H1 (cell line): Measurements from ENCODE around the gene INSM2. TPM values are rescaled to one million over a fixed set of nuclear protein-coding genes. Genes with fewer than 3 reads are reported as not detected.

Experiments used
- CTCF ChIA-PET: fragments of 300-600 bp; sonication (Branson Sonifier 250); formaldehyde crosslinking; loops from one replicate; lab custom pipeline; 2021; ENCODE audit not compliant: partially characterized antibody; lab: Charles Lee
- POLR2A ChIA-PET: fragments of 300-600 bp; sonication (Branson Sonifier 250); formaldehyde crosslinking; loops from one replicate; lab custom pipeline; 2021; ENCODE audit warnings: inconsistent platforms; ENCODE audit not compliant: partially characterized antibody; lab: Charles Lee
- DNase-seq, 2 experiments: peaks; one replicate each; pipeline versions ENCODE4 v3.0.0 to v3.0.0-alpha.2; 2010 to 2022; ENCODE audit warnings: low spot score in 2 of 2, low read depth in 1 of 2, mixed read lengths in 1 of 2
- FAIRE-seq: peaks from 2 replicates; lab custom pipeline; 2011; peaks lifted over from hg19 to GRCh38; lab: Jason Lieb, UNC
- H2AFZ ChIP-seq: 2 replicates; pipeline ENCODE4 v1.8.1; 2012; ENCODE audit warnings: low read length, inconsistent platforms
- H2AK5ac ChIP-seq: 2 replicates; pipeline ENCODE4 v1.6.1; 2013; ENCODE audit warnings: low read depth, low read length
- H2BK120ac ChIP-seq: replicated peaks from 2 replicates; pipeline ENCODE3; 2013; ENCODE audit warnings: low read depth, low read length, inconsistent platforms
- H2BK12ac ChIP-seq: 2 replicates; pipeline ENCODE4 v1.6.1; 2013; ENCODE audit warnings: low read depth, low read length
- H2BK15ac ChIP-seq: 2 replicates; pipeline ENCODE4 v1.6.1; 2013; ENCODE audit warnings: low read length
- H2BK20ac ChIP-seq: 2 replicates; pipeline ENCODE4 v1.6.1; 2013; ENCODE audit warnings: low read length
- H2BK5ac ChIP-seq: 2 replicates; pipeline ENCODE4 v1.6.1; 2013; ENCODE audit warnings: low read depth, low read length
- H3K14ac ChIP-seq: 2 replicates; pipeline ENCODE4 v1.6.1; 2013; ENCODE audit warnings: inconsistent platforms; ENCODE audit not compliant: insufficient read length
- H3K18ac ChIP-seq: 2 replicates; pipeline ENCODE4 v1.6.1; 2013; ENCODE audit warnings: low read length; ENCODE audit errors: extremely low read depth
- H3K23ac ChIP-seq: 2 replicates; pipeline ENCODE4 v1.6.1; 2013; ENCODE audit warnings: inconsistent platforms; ENCODE audit not compliant: insufficient read length
- H3K23me2 ChIP-seq: 2 replicates; pipeline ENCODE4 v1.6.1; 2013; ENCODE audit warnings: low read depth, low read length
- H3K27ac ChIP-seq: 2 replicates; pipeline ENCODE4 v1.6.1; 2011; ENCODE audit warnings: low read depth, low read length, inconsistent platforms
- H3K27me3 ChIP-seq, 4 experiments: replicated peaks in 1 of 4; 1 replicate in 1 of 4; 2 replicates in 3 of 4; pipeline versions ENCODE4 v1.6.1 to v1.8.1; 2011 to 2013; ENCODE audit warnings: low read length in 3 of 4, mild to moderate bottlenecking in 3 of 4, inconsistent platforms in 2 of 4, mixed read lengths in 2 of 4, moderate library complexity in 1 of 4; ENCODE audit not compliant: control insufficient read depth in 3 of 4, insufficient read depth in 3 of 4; ENCODE audit errors: extremely low read depth in 1 of 4
- H3K36me3 ChIP-seq, 4 experiments: 2 replicates each; pipeline versions ENCODE4 v1.6.1 to v1.8.1; 2011 to 2013; ENCODE audit warnings: mild to moderate bottlenecking in 4 of 4, low read length in 3 of 4, moderate library complexity in 2 of 4, control low read depth in 1 of 4, inconsistent platforms in 1 of 4; ENCODE audit not compliant: insufficient read depth in 4 of 4, control insufficient read depth in 2 of 4
- H3K4ac ChIP-seq: replicated peaks from 2 replicates; pipeline ENCODE3; 2013; ENCODE audit warnings: low read length, low read depth, mixed read lengths, inconsistent platforms; ENCODE audit not compliant: insufficient read length
- H3K4me1 ChIP-seq, 4 experiments: replicated peaks in 1 of 4; 1 replicate in 1 of 4; 2 replicates in 3 of 4; pipeline versions ENCODE4 v1.6.1 to v1.8.1; 2011 to 2013; ENCODE audit warnings: low read length in 3 of 4, inconsistent platforms in 2 of 4, mixed read lengths in 1 of 4; ENCODE audit not compliant: insufficient read depth in 4 of 4, control insufficient read depth in 3 of 4
- H3K4me2 ChIP-seq, 2 experiments: 2 replicates each; pipeline versions ENCODE4 v1.6.1 to v1.8.1; 2011 to 2013; ENCODE audit warnings: low read depth in 2 of 2, low read length in 2 of 2, control low read depth in 1 of 2, inconsistent platforms in 1 of 2, mild to moderate bottlenecking in 1 of 2; ENCODE audit not compliant: insufficient read depth in 1 of 2
- H3K4me3 ChIP-seq, 4 experiments: fragments of 200-600, 300-600 bp in 1 of 4; sonication (generic), shearing (Covaris generic), sonication (Bioruptor Twin) in 1 of 4; 2 replicates each; pipeline versions ENCODE4 v1.5.1 to v1.8.1; 2011 to 2016; ENCODE audit warnings: low read length in 4 of 4, low read depth in 3 of 4, control low read depth in 2 of 4, inconsistent platforms in 2 of 4, mild to moderate bottlenecking in 2 of 4, mixed read lengths in 1 of 4, moderate library complexity in 1 of 4; ENCODE audit not compliant: insufficient read depth in 2 of 4; ENCODE audit errors: extremely low read depth in 1 of 4
- H3K56ac ChIP-seq: replicated peaks from 2 replicates; pipeline ENCODE3; 2013; ENCODE audit warnings: low read depth, mild to moderate bottlenecking, mixed read lengths, low read length, inconsistent platforms; ENCODE audit not compliant: insufficient read length
- H3K79me1 ChIP-seq: 2 replicates; pipeline ENCODE4 v1.6.1; 2013; ENCODE audit warnings: low read depth, low read length, control low read depth
- H3K79me2 ChIP-seq, 2 experiments: 2 replicates each; pipeline versions ENCODE4 v1.6.1 to v1.8.1; 2012 to 2013; ENCODE audit warnings: low read length in 2 of 2, mild to moderate bottlenecking in 2 of 2, inconsistent platforms in 1 of 2; ENCODE audit not compliant: insufficient read depth in 2 of 2, control insufficient read depth in 1 of 2
- H3K9ac ChIP-seq, 4 experiments: replicated peaks in 1 of 4; 1 replicate in 1 of 4; 2 replicates in 3 of 4; pipeline versions ENCODE4 v1.6.1 to v1.8.1; 2011 to 2013; ENCODE audit warnings: low read depth in 3 of 4, low read length in 3 of 4, control low read depth in 2 of 4, mild to moderate bottlenecking in 2 of 4, moderate library complexity in 2 of 4, inconsistent platforms in 1 of 4; ENCODE audit errors: extremely low read depth in 1 of 4
- H3K9me3 ChIP-seq, 2 experiments: 2 replicates each; pipeline versions ENCODE4 v1.6.1 to v1.8.1; 2012 to 2013; ENCODE audit warnings: mild to moderate bottlenecking in 2 of 2, moderate library complexity in 2 of 2, control low read depth in 1 of 2, inconsistent platforms in 1 of 2, low read depth in 1 of 2, low read length in 1 of 2, mixed read lengths in 1 of 2; ENCODE audit not compliant: insufficient read depth in 2 of 2
- H4K20me1 ChIP-seq, 2 experiments: replicated peaks in 1 of 2; 2 replicates each; pipeline versions ENCODE3 to v1.8.1; 2011 to 2013; ENCODE audit warnings: inconsistent platforms in 2 of 2, low read length in 2 of 2, mild to moderate bottlenecking in 1 of 2; ENCODE audit not compliant: insufficient read depth in 2 of 2, control insufficient read depth in 1 of 2
- H4K5ac ChIP-seq: 2 replicates; pipeline ENCODE4 v1.6.1; 2013; ENCODE audit warnings: low read length, low read depth, mixed read lengths, inconsistent platforms; ENCODE audit not compliant: insufficient read length
- H4K8ac ChIP-seq: 2 replicates; pipeline ENCODE4 v1.8.0; 2013; ENCODE audit warnings: mild to moderate bottlenecking, moderate library complexity, low read length, inconsistent platforms; ENCODE audit not compliant: insufficient read depth; ENCODE audit errors: extremely low read depth
- H4K91ac ChIP-seq: replicated peaks from 2 replicates; pipeline ENCODE3; 2013; ENCODE audit warnings: low read length, mixed read lengths, inconsistent platforms; ENCODE audit not compliant: insufficient read length
- BCL11A ChIP-seq, 2 experiments: IDR thresholded peaks; one replicate each; pipeline ENCODE4 v1.6.1; 2011; ENCODE audit warnings: low read depth in 2 of 2, low read length in 2 of 2, mild to moderate bottlenecking in 2 of 2
- BRCA1 ChIP-seq: IDR thresholded peaks from 2 replicates; pipeline ENCODE4 v1.6.1; 2012; ENCODE audit warnings: low read depth, low read length, improper control_type of control experiment
- CBX8 ChIP-seq: fragments of 300-800, 300-1000 bp; sonication (generic); IDR thresholded peaks from 2 replicates; pipeline ENCODE4 v1.7.1; 2016; ENCODE audit warnings: low read depth, low read length, borderline replicate concordance
- CTBP2 ChIP-seq: IDR thresholded peaks from 2 replicates; pipeline ENCODE4 v1.7.0; 2011; ENCODE audit warnings: borderline replicate concordance, mild to moderate bottlenecking, moderate library complexity, mixed read lengths, low read length; ENCODE audit not compliant: insufficient read depth, insufficient read length
- JUN ChIP-seq: IDR thresholded peaks from 2 replicates; pipeline ENCODE4 v1.6.1; 2011; ENCODE audit warnings: low read depth, mild to moderate bottlenecking, improper control_type of control experiment, low read length
- KDM1A ChIP-seq: fragments of 200-600, 300-600 bp; sonication (generic); IDR thresholded peaks from 2 replicates; pipeline ENCODE4 v1.7.1; 2016; ENCODE audit warnings: mild to moderate bottlenecking, low read length, borderline replicate concordance
- NANOG ChIP-seq: IDR thresholded peaks from 2 replicates; pipeline ENCODE4 v1.6.1; 2011; ENCODE audit warnings: low read length, low read depth, mild to moderate bottlenecking, inconsistent platforms; ENCODE audit not compliant: insufficient read depth, poor library complexity, severe bottlenecking
- PHF8 ChIP-seq: fragments of 200-600 bp; sonication (generic); conservative IDR thresholded peaks from 2 replicates; pipeline ENCODE4 v1.7.1; 2012; ENCODE audit warnings: low read depth, mild to moderate bottlenecking, inconsistent platforms, low read length, moderate library complexity
- RBBP5 ChIP-seq: IDR thresholded peaks from 2 replicates; pipeline ENCODE4 v1.7.1; 2012; ENCODE audit warnings: low read depth, mild to moderate bottlenecking, inconsistent platforms, low read length, moderate library complexity, borderline replicate concordance
- RFX5 ChIP-seq: IDR thresholded peaks from 2 replicates; pipeline ENCODE4 v1.6.1; 2011; ENCODE audit warnings: low read depth, low read length, improper control_type of control experiment, borderline replicate concordance
- RNF2 ChIP-seq: fragments of 200-900, 300-1000 bp; sonication (generic); IDR thresholded peaks from 2 replicates; pipeline ENCODE4 v1.7.1; 2016; ENCODE audit warnings: borderline replicate concordance, low read depth, mild to moderate bottlenecking, antibody characterized with exemption, low read length; ENCODE audit not compliant: poor library complexity, severe bottlenecking; ENCODE audit errors: missing control alignments
- SP1 ChIP-seq: IDR thresholded peaks from 2 replicates; pipeline ENCODE4 v1.6.1; 2011; ENCODE audit warnings: low read depth, low read length
- USF2 ChIP-seq: IDR thresholded peaks from 2 replicates; pipeline ENCODE4 v1.6.1; 2011; ENCODE audit warnings: low read length, improper control_type of control experiment
- WGBS, 2 experiments: shearing (Covaris generic) in 1 of 2; methylation state at CpG; one replicate each; pipeline versions ENCODE4 v1.1.6 to v1.1.7; 2013 to 2015; ENCODE audit warnings: low lambda C conversion rate in 2 of 2, mixed read lengths in 2 of 2, inconsistent platforms in 1 of 2, low coverage in 1 of 2, missing lambda C conversion rate in 1 of 2; ENCODE audit not compliant: insufficient replicate concordance in 2 of 2, insufficient coverage in 1 of 2, insufficient read length in 1 of 2; ENCODE audit errors: extremely low coverage in 1 of 2, missing lambda C conversion rate in 1 of 2; 5-methylcytosine and 5-hydroxymethylcytosine counted together
- polyA plus RNA-seq, 7 experiments: library from polyadenylated mRNA; depleted of rRNA in 3 of 7; stranded (reverse) in 5 of 7; unstranded in 2 of 7; fragments of >200 nt in 5 of 7; fragments of 200-250 nt in 2 of 7; gene quantifications; 1 replicate in 5 of 7; 2 replicates in 1 of 7; 4 replicates in 1 of 7; pipeline versions ENCODE4 v1.2.1 to v1.2.3, GENCODE V29; 2011 to 2013; ENCODE audit warnings: missing spikeins in 2 of 7, mixed read lengths in 2 of 7
- total RNA-seq: library from RNA; stranded (reverse); fragmentation: NEBNext Ultra II Directional; extraction: Animal tissue kit (Norgen Biotek cat#: 25700); gene quantifications from 2 replicates; pipeline ENCODE4 v1.2.1, GENCODE V29; 2021

INSM2 gene
- total and polyA plus RNA-seq, 2 of the 8 experiments (the other 6 are each of a cell fraction or from before 2014, with no cell fraction given): not detected

- H4K20me1 ChIP-seq: no peaks in the 10 kb centered on the region
- H3K9me3 ChIP-seq: no peaks in the 10 kb centered on the region
- H2AFZ ChIP-seq: no peak overlapping the region
- no peak overlapping the region for H3K9ac ChIP-seq
- H3K4me3 ChIP-seq: no peak overlapping the region
- no peak overlapping the region for H3K23ac ChIP-seq
- no peak overlapping the region for H3K14ac ChIP-seq
- H3K36me3 ChIP-seq: no peaks in the 10 kb centered on the region
- H3K4ac ChIP-seq: no peak overlapping the region
- no peak for DNase-seq
- no peak overlapping the region for H2BK5ac ChIP-seq
- H3K27me3 ChIP-seq: peaks cover 0 to 5% (median 0%) of the 10 kb centered on the region in 4 experiments; a peak in 1 of 7 replicates
- H3K27ac ChIP-seq: no peak overlapping the region
- H3K23me2 ChIP-seq: no peaks in the 10 kb centered on the region
- H4K8ac ChIP-seq: no peak overlapping the region
- whole genome bisulfite sequencing, 2 experiments: 96% methylated on average over 3 of the region's 3 CpGs; no CpG with 5 or more reads in 1 of the 2 experiments
- no peak overlapping the region for H3K4me2 ChIP-seq
- no peaks in the 10 kb centered on the region for H3K4me1 ChIP-seq
- H3K56ac ChIP-seq: no peak overlapping the region
- no peak overlapping the region for H3K18ac ChIP-seq
- H4K5ac ChIP-seq: no peak overlapping the region
- H3K79me2 ChIP-seq: no peaks in the 10 kb centered on the region
- no peak overlapping the region for H2BK20ac ChIP-seq
- H2BK15ac ChIP-seq: no peak overlapping the region
- H4K91ac ChIP-seq: no peak overlapping the region
- no peak overlapping the region for H2AK5ac ChIP-seq
- no peak overlapping the region for H2BK120ac ChIP-seq
- no peak for FAIRE-seq
- H2BK12ac ChIP-seq: no peak overlapping the region
- ChIA-PET CTCF (no interaction called here), POLR2A (no interaction called here)
- H3K79me1 ChIP-seq: no peaks in the 10 kb centered on the region
- no peak for TF ChIP-seq RFX5
- no peak for TF ChIP-seq JUN
- no peak for TF ChIP-seq BCL11A (IDR thresholded peaks at IDR 0.05; ENCODE audit: low read depth in 2 of 2, low read length in 2 of 2)
- TF ChIP-seq NANOG: no peak
- no peak for TF ChIP-seq RBBP5
- no peak for TF ChIP-seq KDM1A
- no peak for TF ChIP-seq CTBP2
- no peak for TF ChIP-seq CBX8
- no peak for TF ChIP-seq USF2
- TF ChIP-seq RNF2: no peak
- no peak for TF ChIP-seq SP1
- no peak for TF ChIP-seq PHF8
- no peak for TF ChIP-seq BRCA1
Observed at GRCh38 chr14:35525695-35526094, 8.3 kb upstream of the INSM2 start.
